GM12873 (cell line): ENCODE results near the gene FBXL22.

Experiments
- CTCF ChIP-seq: IDR thresholded peaks from 2 replicates; pipeline ENCODE4 v1.5.1; 2012; ENCODE audit warnings: low read depth, mild to moderate bottlenecking, moderate library complexity, low read length, control low read depth; ENCODE audit not compliant: insufficient read depth; ENCODE audit errors: missing control alignments

The FBXL22 gene

DNA sequence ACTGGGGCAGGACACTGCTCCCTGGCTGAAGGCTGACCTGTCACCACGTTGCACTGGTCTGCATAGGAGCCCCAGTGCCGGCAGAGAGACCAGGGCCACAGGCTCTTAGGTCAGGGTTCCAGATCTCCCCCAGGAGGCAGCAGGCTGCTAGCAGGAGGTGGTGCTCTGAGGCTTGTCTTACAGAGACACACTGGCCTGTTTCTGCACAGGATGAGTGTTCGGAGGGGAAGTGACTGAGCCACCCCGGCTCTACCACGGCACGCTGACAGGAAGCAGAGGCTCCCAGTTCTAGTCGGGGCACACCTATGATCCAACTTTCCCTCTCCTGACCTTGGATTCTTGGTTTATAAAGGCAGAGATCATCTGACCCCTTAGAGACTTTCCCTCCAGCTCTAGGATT is 8.6 kb downstream of the FBXL22 start:
- TF ChIP-seq CTCF, result no peak

DNA sequence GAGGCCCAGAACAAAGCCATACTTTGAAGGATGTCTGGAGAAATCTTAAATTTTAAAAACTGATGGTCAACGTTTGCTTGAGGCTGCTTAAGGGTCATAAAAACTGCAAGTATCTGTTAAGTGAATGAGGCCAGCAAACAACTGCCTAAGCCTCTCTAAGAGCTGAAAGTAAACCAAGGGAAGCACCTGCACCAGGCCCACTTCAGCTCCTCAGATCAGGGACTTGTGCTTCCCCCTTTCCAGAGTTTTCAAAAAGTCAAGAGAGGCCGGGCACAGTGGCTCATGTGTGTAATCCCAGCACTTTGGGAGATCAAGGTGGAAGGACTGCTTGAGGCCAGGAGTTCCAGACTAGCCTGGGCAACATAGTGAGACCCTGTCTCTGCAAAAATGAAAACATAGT is 9.1 kb downstream of the FBXL22 start:
- no peak for TF ChIP-seq CTCF

- no peak for TF ChIP-seq CTCF
Measured at GRCh38 chr15:63608989-63609388, 11.8 kb downstream of the FBXL22 start.

GRCh38 chr15:63609448-63609847 is 12.3 kb downstream of the FBXL22 start:
- TF ChIP-seq CTCF, result no peak

DNA sequence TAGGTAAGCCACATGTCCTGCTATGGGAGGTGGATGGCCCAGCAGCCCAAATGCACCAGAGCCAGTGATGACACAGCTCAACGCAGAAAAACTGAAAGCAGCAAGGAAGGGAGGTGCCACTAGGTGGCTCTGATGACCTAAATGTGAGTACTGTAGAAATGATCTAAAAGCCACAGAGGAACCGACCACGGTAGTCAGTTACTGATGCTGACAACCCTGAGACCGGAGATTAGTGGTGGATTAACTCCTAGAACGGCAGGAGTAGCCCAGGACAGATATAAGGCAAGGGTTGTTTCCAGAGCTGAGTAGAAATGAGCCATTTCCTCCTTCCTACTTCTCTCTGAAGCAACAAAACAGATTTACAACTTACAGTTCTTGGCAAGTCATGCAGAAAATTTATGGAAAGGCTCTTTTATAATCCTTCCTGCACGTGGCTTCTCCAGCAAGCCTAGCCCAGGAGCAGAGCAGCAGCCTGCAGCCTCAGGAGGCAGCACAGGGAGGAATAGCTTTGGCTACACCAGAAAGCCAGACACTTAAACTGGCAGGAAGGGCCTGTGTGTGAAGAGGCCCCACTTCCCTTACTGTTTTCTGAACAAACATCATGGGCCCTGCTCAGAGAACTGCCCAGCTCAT is 13.1 kb downstream of the FBXL22 start:
- TF ChIP-seq CTCF, result peak; percentile 92

GRCh38 chr15:63611177-63611576 is 14.0 kb downstream of the FBXL22 start:
- TF ChIP-seq CTCF, result no peak

GRCh38 chr15:63612300-63612699 is 15.1 kb downstream of the FBXL22 start:
- no peak for TF ChIP-seq CTCF
